ENCODE data around the gene FOXP2.

FOXP2 gene

DNA sequence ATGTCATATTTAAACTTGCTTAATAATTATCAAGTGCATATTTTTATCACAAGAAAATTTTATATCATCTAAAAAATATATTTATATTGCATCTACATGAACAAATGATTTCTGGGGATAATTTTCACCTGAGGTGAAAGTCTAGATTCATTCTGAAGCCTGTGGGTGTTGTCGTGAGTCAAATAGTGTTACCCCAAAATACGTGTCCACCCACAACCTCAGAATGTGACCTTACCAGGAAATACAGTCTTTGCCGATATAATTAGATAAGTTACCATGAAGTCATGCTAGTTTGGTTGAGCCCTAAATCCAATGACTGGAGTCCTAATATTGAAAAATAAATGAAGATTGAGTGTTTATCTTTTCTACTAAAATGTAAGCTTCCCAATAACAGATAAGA, 304.2 kb downstream of the FOXP2 start:
- no peak for DNase-seq (ENCODE audit: low read depth)

DNA sequence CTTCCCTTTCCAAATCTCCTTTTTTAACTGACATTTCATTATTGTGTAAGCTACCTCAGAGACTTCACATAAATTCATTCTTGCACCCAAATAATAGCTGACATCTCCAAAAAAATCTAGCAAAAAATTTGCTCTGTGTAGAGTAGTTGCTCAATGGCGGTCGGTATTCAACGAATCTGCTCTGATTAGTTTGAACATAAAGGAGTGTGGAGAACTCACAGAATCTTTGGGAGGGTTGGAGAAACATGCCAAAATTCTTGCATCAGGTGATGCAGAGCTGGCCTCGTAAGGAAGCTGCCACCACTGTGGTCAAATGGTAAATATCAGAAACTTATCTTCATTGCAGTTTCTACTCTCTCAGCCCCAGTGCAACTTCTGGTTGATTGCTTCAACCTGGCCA, 306.1 kb downstream of the FOXP2 start:
- DNase-seq (ENCODE audit: low read depth), result no peak

GRCh38 chr7:114722562-114722961, 307.9 kb downstream of the FOXP2 start:
- DNase-seq (ENCODE audit: low read depth), result no peak

DNA sequence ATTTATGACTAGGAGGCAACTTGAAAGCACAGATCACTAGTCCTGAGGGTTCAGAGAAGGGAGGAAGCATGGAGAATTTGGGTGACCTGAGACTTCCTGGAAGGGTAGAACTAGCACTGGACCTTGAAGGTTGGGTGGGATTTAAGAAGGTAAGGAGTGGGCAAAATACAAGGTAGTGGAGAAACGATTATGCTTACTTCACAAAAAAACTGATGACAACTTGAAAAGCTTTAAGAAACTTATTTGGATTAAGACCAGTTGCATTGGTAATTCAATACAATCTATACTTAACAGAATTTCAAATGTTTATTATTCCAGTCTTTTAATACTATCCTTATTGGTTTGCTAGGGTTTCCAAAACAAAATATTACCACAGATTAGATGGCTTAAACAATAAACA, 308.7 kb downstream of the FOXP2 start:
- no peak for DNase-seq (ENCODE audit: low read depth)

GRCh38 chr7:114740095-114740494, 325.5 kb downstream of the FOXP2 start:
- no peak for DNase-seq (ENCODE audit: low read depth)

DNA sequence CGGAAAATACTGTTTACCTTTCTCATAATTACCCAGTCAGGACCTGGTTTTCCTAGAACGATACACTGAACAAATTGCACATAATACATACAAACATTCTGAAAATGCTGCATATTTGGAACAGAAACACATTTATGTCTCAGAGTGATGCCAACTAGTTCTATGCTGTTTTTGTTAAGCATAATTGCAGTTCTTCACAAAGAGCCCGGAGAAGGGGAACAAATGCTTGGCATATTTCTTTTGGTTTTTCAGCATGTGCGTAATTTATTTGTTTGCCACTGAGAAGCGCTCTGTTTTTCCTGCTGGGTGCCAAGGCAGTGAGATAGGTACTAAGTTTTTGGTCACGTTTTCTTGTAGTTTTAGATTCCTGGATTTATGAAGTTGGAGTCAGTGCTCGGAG, 326.3 kb downstream of the FOXP2 start:
- DNase-seq (ENCODE audit: low read depth), result no peak

- DNase-seq (ENCODE audit: low read depth), result no peak
Measured at GRCh38 chr7:114741911-114742310, 327.3 kb downstream of the FOXP2 start.

All from stromal cell of bone marrow (primary cell).